NOMO-1 treated with dmso at 0.1 percent for 144 hours (cell line): ENCODE data around the gene SULT1C2.
"Not testable (repeated sequence)": the region's sequence is repeated elsewhere in the genome, so short reads cannot be mapped to it uniquely, and the experiment has no call there.

Source experiments
- DNase-seq: peaks from one replicate; lab custom pipeline; 2025; ENCODE audit not compliant: unreplicated experiment; lab: John Stamatoyannopoulos, UW

Gene SULT1C2

GRCh38 chr2:108349571-108349928, 60.9 kb downstream of the SULT1C2 start:
- DNase-seq = no peak

GRCh38 chr2:108351889-108352288, 63.2 kb downstream of the SULT1C2 start:
- DNase-seq = no peak

- no peak for DNase-seq
Measured at GRCh38 chr2:108354136-108354535, 65.4 kb downstream of the SULT1C2 start.

GRCh38 chr2:108355906-108356734, 67.4 kb downstream of the SULT1C2 start:
- no peak for DNase-seq

GRCh38 chr2:108359336-108359735, 70.6 kb downstream of the SULT1C2 start:
- not testable (repeated sequence) for DNase-seq
